ENCODE data around the gene MEI4.
"Not testable (repeated sequence)": the region's sequence is repeated elsewhere in the genome, so short reads cannot be mapped to it uniquely, and the experiment has no call there.

The MEI4 gene, protein sequence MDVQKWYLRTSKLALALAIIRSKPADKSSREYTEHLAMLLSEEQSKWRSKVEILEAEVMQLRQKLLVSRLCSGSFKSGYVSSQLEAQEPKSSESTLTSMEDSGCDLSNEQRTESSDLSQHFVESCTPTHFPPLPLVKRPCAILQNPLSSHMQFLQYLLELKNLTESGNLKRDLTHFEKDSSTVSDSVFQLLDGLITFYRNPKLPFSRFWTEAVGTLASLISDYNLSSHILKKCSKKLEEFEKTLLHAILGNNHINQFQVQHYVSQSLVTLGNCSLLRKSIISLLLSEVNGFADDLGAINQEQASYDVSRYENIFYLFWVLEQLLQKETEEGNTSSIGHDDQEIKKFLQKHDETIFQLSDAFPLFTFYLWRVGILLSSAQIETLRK

DNA sequence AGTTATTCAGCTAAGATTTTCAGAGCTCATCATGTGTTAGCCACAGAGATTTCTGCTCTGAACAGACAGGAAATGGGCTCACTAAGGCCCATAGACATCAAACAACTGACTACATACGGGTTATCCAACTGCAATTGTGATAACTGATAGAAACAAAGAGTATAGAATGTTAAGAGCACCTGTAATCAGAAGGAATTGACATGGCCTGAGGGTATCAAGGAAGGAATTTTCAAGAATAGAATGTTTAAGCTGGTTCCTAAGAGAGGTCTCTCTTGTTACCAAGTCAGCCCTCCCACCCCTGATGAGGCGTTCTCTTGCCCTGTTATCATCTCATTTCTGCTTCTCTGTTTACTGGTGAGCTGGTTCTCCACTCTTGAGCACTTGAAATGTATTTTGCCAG is at the start of gene MEI4:
TSS of gene MEI4 (plus strand) at position 301 of the 400 bp plus-strand sequence. CDS start 37,633 bp downstream, outside the sequence.
- DNase-seq (ENCODE audit: low spot score) = no peak

DNA sequence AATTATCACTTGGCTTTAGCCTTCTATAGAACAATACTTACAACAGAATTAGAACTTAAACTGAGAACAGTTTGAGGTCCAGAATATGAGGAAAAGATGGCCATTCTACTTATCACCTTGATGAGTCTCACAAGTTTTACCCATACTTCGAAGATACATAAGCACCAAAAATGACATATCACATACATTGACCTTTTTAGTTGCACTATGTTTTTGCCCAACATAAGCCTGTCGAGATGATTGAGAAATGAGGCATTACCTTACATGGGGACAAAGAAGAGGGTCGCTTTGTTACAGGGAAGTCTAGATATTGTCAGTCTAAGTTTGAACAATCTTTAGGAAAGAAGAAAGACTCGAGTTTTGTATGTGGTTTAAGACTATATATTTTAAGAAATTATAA is 48.4 kb upstream of the MEI4 start:
- DNase-seq (ENCODE audit: low spot score) = no peak

DNA sequence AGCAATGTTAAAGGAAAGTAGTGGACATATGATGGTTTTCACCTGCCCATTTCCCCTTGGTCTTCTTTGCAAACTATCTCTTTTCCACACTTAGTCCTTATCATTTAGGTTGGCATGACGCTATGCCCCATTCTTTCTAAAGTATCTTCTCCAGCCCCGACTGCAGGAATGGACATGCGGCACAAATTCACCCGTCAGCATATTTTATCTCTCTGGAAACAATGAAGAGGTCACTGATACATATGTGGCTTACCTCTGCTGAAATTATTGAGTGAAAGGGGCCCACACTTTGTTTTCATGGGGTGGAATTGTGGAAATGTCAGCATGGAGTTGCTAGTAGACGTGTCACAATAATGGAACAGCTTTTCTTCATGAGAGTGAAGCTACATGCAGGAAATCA is 45.8 kb upstream of the MEI4 start:
- DNase-seq (ENCODE audit: low spot score) = no peak

DNA sequence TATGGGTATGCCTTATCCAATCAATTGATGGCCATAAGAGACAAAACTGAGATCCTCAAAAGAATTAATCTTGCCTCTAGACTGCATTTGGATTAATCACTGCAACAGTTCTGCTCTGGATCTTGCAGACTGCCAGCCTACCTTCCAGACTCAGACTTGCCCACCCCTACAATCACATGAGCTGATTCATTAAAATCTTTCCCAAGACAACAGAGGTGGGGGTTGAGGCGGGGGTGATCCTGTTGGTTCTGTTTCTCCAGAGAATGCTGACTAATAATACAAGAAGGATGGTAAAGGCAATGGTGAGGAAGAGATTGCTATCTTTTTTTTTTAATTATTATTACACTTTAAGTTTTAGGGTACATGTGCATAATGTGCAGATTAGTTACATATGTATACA is 43.7 kb upstream of the MEI4 start:
- DNase-seq (ENCODE audit: low spot score) = no peak

DNA sequence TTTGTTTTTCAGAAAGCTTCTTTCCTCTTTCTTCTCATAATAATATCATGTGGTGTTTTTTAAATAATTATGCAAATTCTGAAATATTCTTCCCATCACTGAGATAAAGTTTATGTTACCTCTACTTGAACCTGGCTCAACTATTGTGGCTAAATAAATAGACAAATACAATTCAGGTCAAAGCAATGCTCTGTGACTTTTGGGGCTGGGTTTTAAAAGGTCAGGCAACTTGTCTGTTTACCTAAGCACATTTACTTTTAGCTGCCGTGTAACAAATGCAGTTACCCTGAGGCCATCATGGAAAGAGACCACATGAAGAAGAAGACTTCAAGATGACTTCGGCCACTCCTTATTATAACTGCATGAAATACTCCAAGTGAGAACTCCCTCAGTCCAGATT is 33.7 kb upstream of the MEI4 start:
- no peak for DNase-seq (ENCODE audit: low spot score)

DNA sequence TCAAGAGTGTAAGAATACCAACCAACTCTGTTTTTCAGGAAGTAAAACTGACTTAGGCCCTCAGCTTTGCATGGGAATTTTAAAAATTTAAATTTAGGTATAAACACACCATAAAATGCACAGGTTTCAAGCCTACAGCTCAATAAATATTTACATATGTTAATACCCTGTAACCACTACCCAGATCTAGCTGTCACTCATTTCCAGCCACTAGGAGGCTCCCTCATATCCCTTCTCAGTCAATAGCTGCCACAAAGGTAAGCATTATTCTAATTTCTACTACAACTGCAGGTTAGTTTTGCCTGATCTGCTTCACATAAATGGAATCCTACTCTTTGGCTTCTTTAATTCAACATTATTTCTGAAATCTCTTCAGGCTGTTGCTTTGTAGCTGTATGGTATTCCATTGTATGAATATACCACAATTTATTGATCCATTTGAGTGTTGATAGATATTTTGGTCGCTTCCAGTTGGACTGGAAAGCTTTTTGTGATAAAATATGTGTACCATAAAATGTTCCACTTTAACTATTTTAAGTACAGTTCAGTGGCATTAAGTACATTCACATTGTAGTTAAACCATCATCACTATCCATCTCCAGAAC is 32.5 kb upstream of the MEI4 start:
- peak; percentile 6 for DNase-seq (ENCODE audit: low spot score)

DNA sequence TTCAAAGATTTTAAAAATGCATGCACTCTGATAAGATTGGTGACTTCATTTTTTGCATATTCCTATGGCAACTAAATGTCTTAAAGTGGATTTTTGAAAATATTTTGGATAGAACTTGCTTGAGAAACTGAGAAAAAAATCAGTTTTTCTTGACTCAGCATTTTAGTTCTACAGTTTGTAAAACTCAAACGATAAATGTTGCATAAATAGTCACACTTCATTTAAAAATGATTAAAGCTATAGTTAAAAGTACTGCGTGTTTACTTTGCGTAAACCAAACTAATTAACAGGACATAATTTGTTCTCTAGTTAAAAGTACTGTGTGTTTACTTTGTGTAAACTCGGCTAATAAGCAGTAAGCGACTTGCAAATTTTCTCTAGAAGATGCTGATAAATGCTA is 28.3 kb upstream of the MEI4 start:
- no peak for DNase-seq (ENCODE audit: low spot score)

DNA sequence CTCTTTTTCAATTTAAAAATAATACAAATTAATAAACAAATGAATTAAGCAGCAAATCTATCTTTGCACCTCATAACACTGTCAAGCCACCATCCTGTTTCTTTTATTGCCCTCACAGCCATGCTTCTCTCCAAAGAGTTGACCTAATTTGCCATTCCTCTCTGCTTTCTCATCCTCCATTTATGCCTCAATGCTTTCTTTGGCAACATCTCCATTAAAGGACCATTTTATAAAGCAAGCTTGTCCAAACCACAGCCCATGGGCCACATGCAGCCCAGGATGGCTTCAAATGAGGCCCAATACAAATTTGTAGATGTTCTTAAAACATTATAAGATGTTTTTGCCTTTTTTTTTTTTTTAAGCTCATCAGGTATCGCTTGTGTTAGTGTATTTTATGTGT is 26.4 kb upstream of the MEI4 start:
- DNase-seq (ENCODE audit: low spot score) = no peak

DNA sequence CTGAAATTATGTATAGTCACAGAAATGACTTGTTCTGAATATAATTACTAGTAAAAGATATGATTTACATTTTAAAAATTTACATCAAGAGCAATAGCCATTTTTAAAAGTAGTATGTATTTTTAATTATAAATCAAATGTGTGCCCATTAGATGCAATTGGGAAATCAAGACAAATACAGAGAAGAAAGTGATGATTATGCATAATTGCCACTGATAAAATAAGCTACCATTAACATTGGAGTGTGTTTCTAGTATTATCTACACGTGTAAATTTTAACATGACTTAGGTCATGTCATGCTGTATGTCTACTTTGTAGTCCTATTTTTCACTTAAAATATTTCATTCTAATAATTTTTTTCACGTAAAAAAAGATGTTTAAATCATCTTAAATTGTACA is 22.8 kb upstream of the MEI4 start:
- DNase-seq (ENCODE audit: low spot score) = no peak

DNA sequence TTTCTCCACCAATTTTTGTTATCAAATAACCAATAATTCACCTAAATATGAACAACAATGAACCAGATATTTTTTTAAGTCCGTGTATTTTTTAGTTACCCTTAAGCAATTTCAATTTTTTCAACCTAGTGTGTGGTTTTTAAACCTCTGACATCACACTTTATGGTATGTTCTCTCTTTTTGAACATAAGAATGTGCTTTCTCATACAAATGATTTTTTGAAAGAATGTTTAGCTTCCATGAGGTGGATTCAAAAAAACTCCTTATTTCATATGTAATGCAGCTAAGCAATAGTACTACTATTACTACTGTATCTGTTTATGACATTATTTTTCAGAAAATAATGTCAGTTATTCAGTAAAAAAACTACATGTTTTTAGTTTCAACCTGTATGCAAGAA is 19.4 kb upstream of the MEI4 start:
- DNase-seq (ENCODE audit: low spot score) = no peak

DNA sequence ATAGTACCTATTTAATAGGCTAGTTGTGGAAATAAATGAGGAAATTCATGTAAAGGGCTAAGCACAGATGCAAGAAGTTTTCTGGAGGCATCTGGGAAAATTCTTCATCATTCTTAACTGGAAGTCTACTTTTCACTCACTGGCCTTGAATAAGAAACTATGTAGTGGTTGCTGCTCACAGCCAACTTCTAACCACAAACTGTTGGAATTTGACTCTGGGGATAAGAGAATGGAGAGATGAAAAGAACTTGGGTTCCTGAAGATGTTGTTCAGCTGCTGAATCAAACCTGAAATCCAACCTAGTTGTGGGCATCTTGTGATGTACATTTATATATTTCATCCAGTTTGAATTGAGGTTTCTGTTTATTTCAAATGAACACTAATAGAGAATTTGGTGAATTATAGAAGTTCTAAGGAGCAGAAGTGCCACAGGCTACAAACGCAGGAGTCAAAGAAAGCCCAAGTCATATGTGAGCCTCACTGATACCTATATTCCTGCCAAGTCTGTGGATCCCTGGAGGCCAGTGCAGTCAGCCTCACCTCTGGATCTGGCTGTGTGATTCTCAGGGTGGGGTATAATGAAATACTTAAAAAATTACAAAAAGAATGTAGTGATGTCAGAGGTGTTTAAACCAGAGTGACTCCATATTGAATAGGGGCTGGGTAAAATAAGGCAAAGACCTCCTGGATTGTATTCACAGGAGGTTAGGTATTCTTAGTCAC is 18.7 kb upstream of the MEI4 start:
- no peak for DNase-seq (ENCODE audit: low spot score)

DNA sequence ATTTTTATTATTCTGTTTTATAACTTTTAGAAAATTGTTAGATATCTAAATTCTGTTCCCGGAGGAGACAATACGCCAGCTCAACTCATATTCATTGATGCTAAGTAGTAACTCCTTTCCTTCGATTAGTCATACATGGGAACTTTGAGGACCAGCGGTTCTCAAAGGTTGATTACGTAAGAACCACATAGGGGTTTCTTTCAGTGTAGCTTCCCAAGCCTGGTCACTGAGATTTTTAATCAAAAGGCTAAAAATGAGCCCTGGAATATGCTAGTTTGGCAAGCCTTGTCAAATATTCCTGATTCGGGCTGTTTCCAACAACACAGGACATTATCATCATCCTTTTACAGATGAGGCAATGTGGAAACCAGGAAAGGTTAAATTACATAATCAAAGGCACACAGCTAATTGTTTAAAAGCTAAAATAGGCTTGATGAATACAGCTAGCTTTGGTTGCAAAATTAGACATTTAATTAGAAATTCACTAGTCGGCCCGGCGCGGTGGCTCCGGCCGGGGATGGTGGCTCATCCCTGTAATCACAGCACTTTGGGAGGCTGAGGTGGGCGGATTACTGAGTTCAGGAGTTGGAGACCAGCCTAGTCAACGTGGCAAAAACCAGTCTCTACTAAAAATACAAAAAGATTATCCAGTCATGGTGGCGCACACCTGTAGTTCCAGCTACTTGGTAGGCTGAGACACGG is 14.6 kb upstream of the MEI4 start:
- DNase-seq (ENCODE audit: low spot score) = no peak

DNA sequence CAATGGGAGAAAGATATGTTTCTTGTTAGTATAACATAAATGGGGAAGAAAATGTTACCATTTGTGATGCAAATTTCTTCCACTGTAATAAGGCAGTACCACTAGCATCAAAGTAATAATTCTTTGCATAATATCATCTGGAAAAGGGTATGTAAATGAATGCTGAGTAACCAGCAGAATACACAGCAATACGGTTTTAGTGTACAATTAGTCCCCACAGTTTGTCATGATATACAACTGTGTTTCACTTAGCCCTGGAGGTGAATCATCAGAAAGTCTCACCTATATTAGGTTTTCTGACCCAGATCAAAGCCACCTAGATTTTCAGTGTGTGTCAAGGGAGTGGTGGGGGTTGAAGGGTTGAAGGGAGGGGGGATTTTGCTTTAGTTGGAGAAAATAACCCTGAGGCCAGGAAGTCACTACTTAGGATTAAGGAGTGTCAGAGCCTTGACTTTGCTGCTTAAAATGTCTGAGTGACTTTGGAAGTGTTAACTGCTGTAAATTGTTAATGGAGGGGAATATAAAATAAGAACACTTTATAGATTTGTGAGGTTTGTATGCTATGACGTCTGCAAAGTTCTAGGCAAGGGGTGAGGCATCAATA is 8.6 kb upstream of the MEI4 start:
- no peak for DNase-seq (ENCODE audit: low spot score)

DNA sequence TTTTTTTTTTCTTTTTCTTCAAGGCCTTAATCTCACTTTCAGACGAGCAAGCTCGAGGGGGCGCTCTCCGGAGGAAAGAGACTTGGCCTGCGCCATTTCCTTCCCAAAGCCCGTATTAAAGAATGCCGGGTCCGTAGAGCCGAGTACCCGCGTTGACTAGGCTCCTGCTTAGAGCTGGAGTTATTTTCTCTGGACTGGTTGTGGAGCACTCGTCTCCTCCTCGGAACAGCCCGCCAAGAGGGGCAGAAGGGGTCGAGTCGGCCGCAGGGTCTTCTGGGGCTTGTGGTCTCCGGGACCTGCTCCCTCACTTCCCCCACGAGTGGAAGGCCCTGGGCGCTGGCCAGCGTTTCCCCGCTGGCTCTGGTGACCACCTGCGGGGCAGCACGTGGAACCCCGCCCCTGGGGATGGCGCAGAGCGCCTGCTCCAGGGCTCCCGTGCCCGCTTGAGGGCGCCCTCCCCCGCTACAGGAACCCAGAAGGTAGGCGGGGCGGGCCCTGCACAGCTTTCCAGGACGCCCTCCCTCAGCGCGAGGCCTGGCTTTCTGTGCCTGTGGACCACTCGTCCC is 2.7 kb upstream of the MEI4 start:
- no peak for DNase-seq (ENCODE audit: low spot score)

DNA sequence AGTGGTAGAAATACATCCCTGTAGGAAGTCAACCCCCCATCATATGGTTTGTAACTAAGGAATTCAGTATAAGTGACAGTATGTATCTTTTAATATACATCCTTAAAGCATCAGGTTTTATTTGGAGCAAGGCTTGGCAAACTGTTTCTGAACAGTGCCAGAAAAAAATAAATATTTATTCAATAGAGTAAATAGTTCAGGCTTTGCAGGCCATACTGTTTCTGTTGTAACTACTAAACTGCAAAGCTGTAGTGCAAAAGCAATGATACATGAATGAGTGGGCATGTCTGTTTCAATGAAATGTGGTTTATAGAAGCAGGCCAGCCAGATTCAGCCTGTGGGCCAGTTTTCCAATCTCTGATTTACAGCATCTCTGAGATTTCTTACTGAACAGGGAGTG is 977 bp downstream of the MEI4 start:
- no peak for DNase-seq (ENCODE audit: low spot score)

DNA sequence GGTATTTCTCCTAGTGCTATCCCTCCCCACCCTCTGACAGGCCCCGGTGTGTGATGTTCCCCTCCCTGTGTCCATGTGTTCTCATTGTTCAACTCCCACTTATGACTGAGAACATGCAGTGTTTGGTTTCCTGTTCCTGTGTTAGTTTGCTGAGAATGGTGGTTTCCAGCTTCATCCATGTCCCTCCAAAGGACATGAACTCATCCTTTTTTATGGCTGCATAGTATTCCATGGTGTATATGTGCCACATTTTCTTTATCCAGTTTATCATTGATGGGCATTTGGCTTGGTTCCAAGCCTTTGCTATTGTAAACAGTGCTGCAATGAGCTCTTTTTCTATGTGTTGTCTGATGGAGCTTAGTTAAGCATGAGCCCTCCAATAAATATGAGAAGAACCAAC is 2.2 kb downstream of the MEI4 start:
- not testable (repeated sequence) for DNase-seq (ENCODE audit: low spot score)

DNA sequence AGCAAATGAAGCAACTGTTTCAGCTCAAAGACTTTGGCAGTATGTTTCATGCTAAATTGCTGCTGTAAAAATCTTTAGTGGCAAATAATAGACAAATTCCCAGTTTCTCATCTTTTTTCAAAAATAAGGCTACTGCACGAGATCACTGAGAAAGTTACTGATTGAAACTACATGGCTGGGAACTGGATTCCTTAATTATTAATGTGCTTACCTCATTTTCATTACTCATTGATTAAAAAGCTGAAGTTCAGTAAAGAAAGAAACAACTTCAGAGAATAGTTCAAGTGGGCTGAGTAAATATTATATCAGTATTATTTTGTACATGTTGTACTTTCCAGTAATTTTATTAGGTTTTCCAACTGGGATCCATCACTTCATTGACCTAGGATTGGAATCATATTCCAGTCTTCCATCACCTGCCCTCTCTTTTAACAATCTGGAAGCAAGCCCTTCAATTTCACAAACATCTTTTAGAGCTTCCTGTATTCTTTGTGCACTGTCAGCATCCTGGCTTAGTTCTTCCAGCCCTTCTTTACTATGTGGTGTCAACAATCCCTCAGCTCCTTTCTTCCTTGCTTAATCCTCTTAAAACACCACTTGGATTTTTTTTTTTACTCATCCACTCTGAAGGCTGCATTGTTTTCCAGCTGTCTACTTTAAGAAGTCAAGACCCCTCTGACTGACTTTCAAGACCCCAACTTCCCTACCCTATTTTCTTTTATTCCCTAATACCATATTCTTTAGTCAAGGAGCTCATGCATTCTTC is 4.3 kb downstream of the MEI4 start:
- no peak for DNase-seq (ENCODE audit: low spot score)

DNA sequence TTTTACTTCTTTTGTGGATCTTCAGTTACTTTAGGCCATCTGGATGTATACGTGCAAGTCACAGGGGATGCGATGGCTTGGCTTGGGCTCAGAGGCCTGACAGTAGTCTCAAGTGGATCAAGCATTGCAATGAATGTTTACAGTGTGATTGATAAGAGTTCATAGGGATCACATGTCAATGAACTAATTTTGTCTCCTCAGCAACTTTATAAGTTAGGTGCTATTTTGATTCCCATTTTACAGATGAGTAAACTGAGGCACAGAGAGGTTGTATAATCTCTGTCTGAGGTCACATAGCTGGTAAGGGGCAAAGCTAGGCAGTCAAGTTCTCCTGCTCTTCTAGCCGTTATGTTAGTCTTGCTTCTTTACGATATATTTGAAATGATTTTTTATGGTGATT is 13.5 kb downstream of the MEI4 start:
- no peak for DNase-seq (ENCODE audit: low spot score)

DNA sequence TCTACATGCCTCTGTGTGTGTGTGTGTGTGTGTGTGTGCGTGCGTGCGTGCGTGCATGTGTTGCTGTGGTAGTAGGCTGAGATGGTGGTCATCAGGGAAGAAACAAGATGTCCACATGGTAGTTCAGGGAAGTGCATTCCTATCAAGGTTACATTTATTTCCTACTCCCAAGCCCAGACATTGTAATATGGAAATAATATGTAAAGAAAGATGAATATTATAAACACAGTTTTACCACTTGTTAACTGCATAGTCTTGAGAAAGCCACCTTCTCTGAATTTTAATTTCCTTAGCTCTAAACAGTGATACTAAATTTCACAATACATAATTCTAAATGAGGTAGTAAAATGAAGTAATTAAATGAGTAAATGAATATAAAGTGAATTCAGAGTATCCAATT is 14.0 kb downstream of the MEI4 start:
- no peak for DNase-seq (ENCODE audit: low spot score)

DNA sequence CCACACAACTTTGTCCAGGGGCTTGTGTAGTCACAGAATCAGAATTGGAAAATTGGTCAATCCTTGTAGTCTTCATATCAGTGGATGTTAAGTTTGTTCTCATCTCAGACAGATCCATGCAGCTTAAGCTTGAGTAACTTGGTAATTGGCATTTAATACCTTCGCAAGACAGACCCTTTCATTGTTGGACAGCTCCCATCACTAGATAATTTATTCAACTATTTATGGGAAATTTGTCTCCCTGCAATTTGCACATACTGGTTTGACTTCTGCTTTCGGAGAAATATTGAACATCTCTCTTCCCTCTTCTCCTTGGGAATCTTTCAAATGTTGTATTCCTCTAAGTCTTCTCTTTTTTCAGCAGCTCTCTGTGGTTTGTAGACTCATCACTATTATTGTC is 17.1 kb downstream of the MEI4 start:
- DNase-seq (ENCODE audit: low spot score) = no peak

DNA sequence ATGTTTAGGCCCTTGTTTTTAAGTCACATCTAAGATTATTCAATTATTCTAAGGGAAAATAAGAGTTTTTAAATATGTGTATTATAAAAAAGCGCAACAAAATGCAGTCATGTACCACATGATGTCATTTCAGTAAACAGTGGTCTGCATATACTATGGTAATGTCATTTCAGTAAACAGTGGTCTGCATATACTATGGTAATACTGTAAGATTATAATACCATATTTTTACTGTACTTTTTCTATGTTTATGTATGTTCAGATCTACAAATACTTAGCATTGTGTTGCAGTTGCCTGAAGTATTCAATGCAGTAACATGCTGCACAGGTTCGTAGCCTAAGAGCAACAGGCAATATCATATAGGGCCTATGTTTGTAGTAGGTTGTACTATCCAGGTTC is 21.4 kb downstream of the MEI4 start:
- DNase-seq (ENCODE audit: low spot score) = no peak

All from RKO (cell line).